ENCODE results near the gene C22orf31.

C22orf31 gene

DNA sequence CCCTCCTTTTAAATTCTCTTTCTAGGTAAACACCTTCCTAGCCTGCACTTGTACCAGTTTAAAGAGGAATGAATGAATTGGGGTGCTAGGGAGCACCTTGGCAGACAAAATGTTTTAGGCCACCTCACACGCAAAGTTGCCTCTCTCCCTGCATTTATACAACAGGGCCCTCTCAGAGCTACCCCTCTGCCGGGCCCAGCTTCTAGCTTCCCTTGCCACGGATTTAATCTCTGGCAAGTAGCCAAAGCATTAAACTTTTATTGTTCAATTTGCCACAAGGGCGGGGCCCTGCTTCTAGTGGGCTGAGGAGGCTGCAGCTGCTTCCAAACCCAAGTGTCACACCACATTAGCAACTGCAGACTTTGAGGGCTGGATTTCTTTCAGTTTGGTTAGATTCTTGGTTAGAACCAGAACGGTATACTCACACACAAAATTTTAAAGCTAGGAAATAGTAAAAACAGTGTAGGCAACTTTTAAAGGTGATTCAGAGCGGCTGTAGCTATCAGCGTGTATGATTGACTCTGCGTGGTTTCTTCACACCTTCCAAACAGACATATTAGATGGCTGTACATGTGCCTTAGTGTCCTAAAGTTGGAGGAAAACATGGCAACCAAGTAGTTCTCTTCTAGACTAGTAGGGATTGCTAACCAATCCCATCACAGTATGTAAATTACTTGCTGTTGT is 17.7 kb upstream of the C22orf31 start:
- Histone ChIP-seq H3K4me2 (ENCODE audit: low read length) (no peak overlapping the region), H4K20me1 (ENCODE audit: control insufficient read depth, insufficient read depth, low read depth, low read length) (no peaks in the 10 kb centered on the region), H3K79me2 (ENCODE audit: control insufficient read depth, low read length) (no peaks in the 10 kb centered on the region), H3K27me3 (ENCODE audit: control insufficient read depth, low read length) (peaks cover 6% of the 10 kb centered on the region), H3F3A (ENCODE audit: control insufficient read depth, insufficient read depth) (no peaks in the 10 kb centered on the region), H3K9me3 (ENCODE audit: control insufficient read depth, insufficient read depth, low read length) (no peaks in the 10 kb centered on the region), H3K4me3 (ENCODE audit: low read length) (no peak overlapping the region), H3K27ac (ENCODE audit: low read depth, low read length) (no peak overlapping the region), H3K9me2 (replicated peaks; ENCODE audit: control insufficient read depth, low read length) (no peaks in the 10 kb centered on the region), H3K4me1 (ENCODE audit: control insufficient read depth, low read length) (peaks cover 18% of the 10 kb centered on the region), H3K36me3 (ENCODE audit: control insufficient read depth, low read length) (no peaks in the 10 kb centered on the region)
- TF ChIP-seq, protein P1, sequence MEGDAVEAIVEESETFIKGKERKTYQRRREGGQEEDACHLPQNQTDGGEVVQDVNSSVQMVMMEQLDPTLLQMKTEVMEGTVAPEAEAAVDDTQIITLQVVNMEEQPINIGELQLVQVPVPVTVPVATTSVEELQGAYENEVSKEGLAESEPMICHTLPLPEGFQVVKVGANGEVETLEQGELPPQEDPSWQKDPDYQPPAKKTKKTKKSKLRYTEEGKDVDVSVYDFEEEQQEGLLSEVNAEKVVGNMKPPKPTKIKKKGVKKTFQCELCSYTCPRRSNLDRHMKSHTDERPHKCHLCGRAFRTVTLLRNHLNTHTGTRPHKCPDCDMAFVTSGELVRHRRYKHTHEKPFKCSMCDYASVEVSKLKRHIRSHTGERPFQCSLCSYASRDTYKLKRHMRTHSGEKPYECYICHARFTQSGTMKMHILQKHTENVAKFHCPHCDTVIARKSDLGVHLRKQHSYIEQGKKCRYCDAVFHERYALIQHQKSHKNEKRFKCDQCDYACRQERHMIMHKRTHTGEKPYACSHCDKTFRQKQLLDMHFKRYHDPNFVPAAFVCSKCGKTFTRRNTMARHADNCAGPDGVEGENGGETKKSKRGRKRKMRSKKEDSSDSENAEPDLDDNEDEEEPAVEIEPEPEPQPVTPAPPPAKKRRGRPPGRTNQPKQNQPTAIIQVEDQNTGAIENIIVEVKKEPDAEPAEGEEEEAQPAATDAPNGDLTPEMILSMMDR (IDR thresholded peaks at IDR 0.05; ENCODE audit: low read depth, low read length, poor library complexity, severe bottlenecking), result no peak
- no peak for TF ChIP-seq EZH2phosphoT487 (IDR thresholded peaks at IDR 0.05; ENCODE audit: borderline replicate concordance, low read length)

DNA sequence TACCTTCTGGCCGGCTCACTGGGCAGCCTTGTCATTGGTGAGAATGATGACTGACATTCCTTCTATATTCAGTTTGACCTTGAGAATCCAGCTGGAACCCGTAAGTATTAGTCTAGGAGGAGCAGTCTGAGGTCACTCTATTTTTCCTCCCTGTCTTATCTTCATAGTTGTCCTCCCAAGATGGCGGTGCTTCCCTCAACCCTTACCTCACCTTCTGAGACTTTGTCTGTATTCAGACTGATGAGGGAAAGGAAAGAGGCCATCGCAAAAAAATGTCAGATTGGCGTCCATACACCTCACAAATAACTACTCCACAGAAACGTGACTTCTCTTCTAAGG is 17.2 kb upstream of the C22orf31 start:
- Histone ChIP-seq H3K36me3 (ENCODE audit: control insufficient read depth, low read length) (no peaks in the 10 kb centered on the region), H3K79me2 (ENCODE audit: control insufficient read depth, low read length) (no peaks in the 10 kb centered on the region), H4K20me1 (ENCODE audit: control insufficient read depth, insufficient read depth, low read depth, low read length) (no peaks in the 10 kb centered on the region), H3K9me2 (replicated peaks; ENCODE audit: control insufficient read depth, low read length) (no peaks in the 10 kb centered on the region), H3K9me3 (ENCODE audit: control insufficient read depth, insufficient read depth, low read length) (no peaks in the 10 kb centered on the region), H3K27ac (ENCODE audit: low read depth, low read length) (no peak overlapping the region), H3F3A (ENCODE audit: control insufficient read depth, insufficient read depth) (no peaks in the 10 kb centered on the region), H3K4me1 (ENCODE audit: control insufficient read depth, low read length) (peaks cover 18% of the 10 kb centered on the region), H3K4me3 (ENCODE audit: low read length) (no peak overlapping the region), H3K27me3 (ENCODE audit: control insufficient read depth, low read length) (peaks cover 6% of the 10 kb centered on the region), H3K4me2 (ENCODE audit: low read length) (peak overlapping the region; percentile 22; the same call in 1 of the 2 replicates)
- TF ChIP-seq, protein P1 (IDR thresholded peaks at IDR 0.05; ENCODE audit: low read depth, low read length, poor library complexity, severe bottlenecking), result no peak
- TF ChIP-seq EZH2phosphoT487 (IDR thresholded peaks at IDR 0.05; ENCODE audit: borderline replicate concordance, low read length), result no peak

GRCh38 chr22:29078036-29078868 is 16.6 kb upstream of the C22orf31 start:
- Histone ChIP-seq H3K27ac (ENCODE audit: low read depth, low read length) (no peak overlapping the region), H4K20me1 (ENCODE audit: control insufficient read depth, insufficient read depth, low read depth, low read length) (no peaks in the 10 kb centered on the region), H3K9me2 (replicated peaks; ENCODE audit: control insufficient read depth, low read length) (no peaks in the 10 kb centered on the region), H3K4me3 (ENCODE audit: low read length) (no peak overlapping the region), H3F3A (ENCODE audit: control insufficient read depth, insufficient read depth) (no peaks in the 10 kb centered on the region), H3K79me2 (ENCODE audit: control insufficient read depth, low read length) (no peaks in the 10 kb centered on the region), H3K36me3 (ENCODE audit: control insufficient read depth, low read length) (no peaks in the 10 kb centered on the region), H3K27me3 (ENCODE audit: control insufficient read depth, low read length) (peaks cover 6% of the 10 kb centered on the region), H3K9me3 (ENCODE audit: control insufficient read depth, insufficient read depth, low read length) (no peaks in the 10 kb centered on the region), H3K4me1 (ENCODE audit: control insufficient read depth, low read length) (peaks cover 18% of the 10 kb centered on the region), H3K4me2 (ENCODE audit: low read length) (peak overlapping the region; percentile 22; the same call in 1 of the 2 replicates)
- TF ChIP-seq, protein P1 (IDR thresholded peaks at IDR 0.05; ENCODE audit: low read depth, low read length, poor library complexity, severe bottlenecking), result no peak
- no peak for TF ChIP-seq EZH2phosphoT487 (IDR thresholded peaks at IDR 0.05; ENCODE audit: borderline replicate concordance, low read length)

Data from DOHH2 (cell line).